OCI-LY7 (cell line): ENCODE results near the gene VPREB3. TPM values are rescaled to one million over a fixed set of nuclear protein-coding genes. Genes with fewer than 3 reads are reported as not detected.

ENCODE experiments used
- BruUV-seq: library from RNA; stranded (reverse); fragments of 400-500 nt; replicated peaks from 2 replicates; lab custom pipeline; 2021; lab: Mats Ljungman, UMichigan
- CTCF ChIA-PET: fragments of 300-600 bp; sonication (Branson Sonifier 250); formaldehyde crosslinking; loops from one replicate; lab custom pipeline; 2022; ENCODE audit warnings: antibody characterized with exemption; ENCODE audit not compliant: unreplicated experiment; lab: Charles Lee
- POLR2A ChIA-PET: fragments of 300-600 bp; sonication (Branson Sonifier 250); formaldehyde crosslinking; loops from one replicate; lab custom pipeline; 2022; ENCODE audit warnings: antibody characterized with exemption; lab: Charles Lee
- DNase-seq: peaks from one replicate; pipeline ENCODE4 v3.0.0-alpha.2; 2015; ENCODE audit warnings: low spot score
- H2AFZ ChIP-seq: fragments of 200-600 bp; sonication (generic), shearing (Covaris generic); 2 replicates; pipeline ENCODE4 v1.6.1; 2014; ENCODE audit warnings: mild to moderate bottlenecking, antibody characterized with exemption, low read length, moderate library complexity
- H3K27ac ChIP-seq: fragments of 200-600 bp; sonication (generic); 2 replicates; pipeline ENCODE4 v1.5.1; 2014; ENCODE audit warnings: mixed run types, low read depth, mild to moderate bottlenecking, moderate library complexity, low read length, inconsistent platforms; ENCODE audit not compliant: poor library complexity, severe bottlenecking
- H3K36me3 ChIP-seq: fragments of 200-600 bp; sonication (generic); 2 replicates; pipeline ENCODE4 v1.6.1; 2014; ENCODE audit warnings: mild to moderate bottlenecking, antibody characterized with exemption, low read length, moderate library complexity, mixed read lengths; ENCODE audit not compliant: insufficient read depth
- H3K4me1 ChIP-seq: fragments of 200-600 bp; sonication (generic); 2 replicates; pipeline ENCODE4 v1.5.1; 2014; ENCODE audit warnings: mild to moderate bottlenecking, low read length; ENCODE audit not compliant: insufficient read depth, poor library complexity, severe bottlenecking
- H3K4me2 ChIP-seq: fragments of 200-600 bp; sonication (generic); 2 replicates; pipeline ENCODE4 v1.6.1; 2014; ENCODE audit warnings: mild to moderate bottlenecking, low read length
- H3K4me3 ChIP-seq: fragments of 200-600 bp; sonication (generic); 2 replicates; pipeline ENCODE4 v1.5.1; 2014; ENCODE audit warnings: mild to moderate bottlenecking, low read depth, low read length; ENCODE audit not compliant: poor library complexity, severe bottlenecking
- H3K79me2 ChIP-seq: fragments of 200-600 bp; sonication (generic); 2 replicates; pipeline ENCODE4 v1.6.1; 2016; ENCODE audit warnings: low read depth, mild to moderate bottlenecking, low read length, moderate library complexity, mixed read lengths; ENCODE audit not compliant: insufficient read depth
- H3K9me2 ChIP-seq: fragments of 200-600 bp; sonication (generic); 2 replicates; pipeline ENCODE4 v1.6.1; 2016; ENCODE audit warnings: mild to moderate bottlenecking, low read length, mixed read lengths; ENCODE audit not compliant: insufficient read depth
- H3K9me3 ChIP-seq: fragments of 200-600 bp; sonication (generic); 2 replicates; pipeline ENCODE4 v1.6.1; 2014; ENCODE audit warnings: mild to moderate bottlenecking, mixed run types, low read length, mixed read lengths
- H4K20me1 ChIP-seq: fragments of 200-600 bp; sonication (generic); 2 replicates; pipeline ENCODE4 v1.6.1; 2014; ENCODE audit warnings: mild to moderate bottlenecking, antibody characterized with exemption, low read length, moderate library complexity, mixed read lengths; ENCODE audit not compliant: insufficient read depth
- CTCF ChIP-seq: fragments of 200-600 bp; sonication (generic); conservative IDR thresholded peaks from 2 replicates; pipeline ENCODE4 v1.5.1; 2014; ENCODE audit warnings: mild to moderate bottlenecking, antibody characterized with exemption, low read length, moderate library complexity, mixed read lengths
- EZH2phosphoT487 ChIP-seq: fragments of 200-600 bp; sonication (generic); IDR thresholded peaks from 2 replicates; pipeline ENCODE4 v1.6.1; 2018; ENCODE audit warnings: low read depth, borderline replicate concordance, mild to moderate bottlenecking, mixed run types, antibody characterized with exemption, low read length, moderate library complexity, mixed read lengths
- intact Hi-C: fragments of 100-400 bp; cut with micrococcal nuclease; formaldehyde crosslinking; loops from one replicate; pipeline ENCODE4 v1.10.0; 2022; ENCODE audit not compliant: unreplicated experiment
- total RNA-seq, 2 experiments: library from RNA; depleted of rRNA in 1 of 2; stranded (reverse); fragments of >200 nt in 1 of 2; shearing (Covaris generic) in 1 of 2; gene quantifications; 2 replicates each; pipeline ENCODE4 v1.2.3, GENCODE V29; 2014 to 2022

The VPREB3 gene
- total RNA-seq, 2 experiments from 2014 or later, result 241 to 312 TPM

- Histone ChIP-seq H3K4me3 (no peak overlapping the region), H3K4me1 (peaks cover 35% of the 10 kb centered on the region), H3K4me2 (no peak overlapping the region; the same call in 1 of the 2 replicates), H3K9me2 (no peaks in the 10 kb centered on the region), H4K20me1 (peaks cover 17% of the 10 kb centered on the region), H3K36me3 (peaks cover 17% of the 10 kb centered on the region), H2AFZ (no peak overlapping the region), H3K9me3 (no peaks in the 10 kb centered on the region), H3K79me2 (peaks cover 20% of the 10 kb centered on the region), H3K27ac (no peak overlapping the region)
- ChIA-PET CTCF (no interaction called here), POLR2A (interaction anchor here (0.6 to 0.9 kb wide), 2 partner anchors 63 to 129 kb away, joined by 3 to 4 read pairs; no protein-coding TSS in a partner anchor)
- no TSS peak for BruUV-seq
- intact Hi-C loops, result no loop called here
- TF ChIP-seq EZH2phosphoT487 (no peak), CTCF (no peak)
- no peak for DNase-seq
These were observed 30.0 kb upstream of the VPREB3 start for GRCh38 chr22:23784215-23784732.

GRCh38 chr22:23783265-23784150, 29.3 kb upstream of the VPREB3 start:
- H3K79me2 ChIP-seq, result peaks cover 13% of the 10 kb centered on the region
- intact Hi-C loops, result no loop called here
- TF ChIP-seq CTCF, result no peak
- CTCF ChIA-PET, result no interaction called here
- H3K4me1 ChIP-seq, result peaks cover 27% of the 10 kb centered on the region
- no peak for DNase-seq
- peaks cover 10% of the 10 kb centered on the region for H4K20me1 ChIP-seq
- H3K9me3 ChIP-seq, result no peaks in the 10 kb centered on the region
- no peak overlapping the region for H2AFZ ChIP-seq
- H3K4me2 ChIP-seq, result no peak overlapping the region
- H3K36me3 ChIP-seq, result peaks cover 9% of the 10 kb centered on the region
- H3K9me2 ChIP-seq, result no peaks in the 10 kb centered on the region
- no TSS peak for BruUV-seq
- no peak overlapping the region for H3K27ac ChIP-seq
- POLR2A ChIA-PET, result no interaction called here
- no peak overlapping the region for H3K4me3 ChIP-seq

- TF ChIP-seq EZH2phosphoT487, result no peak
- TF ChIP-seq CTCF, result no peak
- no peak overlapping the region for H3K4me2 ChIP-seq
- H3K4me3 ChIP-seq, result no peak overlapping the region
- peaks cover 4% of the 10 kb centered on the region for H3K79me2 ChIP-seq
- no peaks in the 10 kb centered on the region for H3K9me3 ChIP-seq
- CTCF ChIA-PET, result no interaction called here
- DNase-seq, result no peak
- H3K9me2 ChIP-seq, result no peaks in the 10 kb centered on the region
- intact Hi-C loops, result no loop called here
- H3K27ac ChIP-seq, result no peak overlapping the region
- peaks cover 19% of the 10 kb centered on the region for H3K4me1 ChIP-seq
- BruUV-seq, result no TSS peak
- H3K36me3 ChIP-seq, result peaks cover under 1% of the 10 kb centered on the region; the same call in 1 of the 2 replicates
- POLR2A ChIA-PET, result no interaction called here
- no peak overlapping the region for H2AFZ ChIP-seq
- H4K20me1 ChIP-seq, result peaks cover 3% of the 10 kb centered on the region; the same call in 1 of the 2 replicates
These were observed 28.5 kb upstream of the VPREB3 start for GRCh38 chr22:23782703-23783102.
